ENCODE results near the gene CDH12. TPM values are rescaled to one million over a fixed set of nuclear protein-coding genes. Genes with fewer than 3 reads are reported as not detected.
"Not testable (repeated sequence)": the region's sequence is repeated elsewhere in the genome, so short reads cannot be mapped to it uniquely, and the experiment has no call there.

Gene CDH12
- polyA plus RNA-seq, 2 donors, result 0.01 TPM; not detected in 1

GRCh38 chr5:21985799-21986198 lies 867.3 kb downstream of the CDH12 start:
- WGBS, 2 donors, result 53 to 69% methylated on average over 1 of the region's 1 CpG
- not testable (repeated sequence) for H3K4me3 ChIP-seq (ENCODE audit: low read depth in 1 of 2, low read length in 2 of 2); H3K27me3 ChIP-seq (ENCODE audit: control insufficient read depth in 1 of 2, insufficient read depth in 2 of 2, low read length in 2 of 2); H3K9me3 ChIP-seq (ENCODE audit: control insufficient read depth in 2 of 2, insufficient read depth in 1 of 2, low read depth in 1 of 2, low read length in 1 of 2); H3K27ac ChIP-seq (ENCODE audit: low read depth in 2 of 2, low read length in 1 of 2); H3K4me1 ChIP-seq (ENCODE audit: control insufficient read depth in 2 of 2, insufficient read depth in 2 of 2, low read length in 1 of 2); H3K36me3 ChIP-seq (ENCODE audit: control insufficient read depth in 2 of 2, insufficient read depth in 2 of 2, low read length in 1 of 2)

DNA sequence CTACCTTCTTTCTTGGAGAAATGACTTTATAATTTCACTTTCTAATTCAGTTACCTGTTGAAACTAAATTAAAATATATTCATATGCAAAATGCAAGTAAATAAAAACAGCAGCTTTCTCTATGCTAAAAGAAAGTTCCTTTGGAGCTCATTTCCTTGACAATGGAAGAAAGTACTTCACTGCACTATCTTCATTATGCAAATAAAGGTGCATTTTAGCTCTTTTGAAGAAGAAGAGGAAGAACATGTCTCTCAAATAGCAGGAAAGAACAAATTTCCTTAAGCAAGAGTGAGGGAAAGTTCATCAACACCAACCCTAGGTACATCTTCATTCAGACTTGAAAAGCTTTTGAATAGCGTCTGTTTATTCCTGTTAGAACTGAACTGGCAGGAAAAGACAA lies 901.6 kb downstream of the CDH12 start:
- not testable (repeated sequence) for H3K36me3 ChIP-seq (ENCODE audit: control insufficient read depth in 2 of 2, insufficient read depth in 2 of 2, low read length in 1 of 2); H3K4me3 ChIP-seq (ENCODE audit: low read depth in 1 of 2, low read length in 2 of 2); H3K27me3 ChIP-seq (ENCODE audit: control insufficient read depth in 1 of 2, insufficient read depth in 2 of 2, low read length in 2 of 2); H3K9me3 ChIP-seq (ENCODE audit: control insufficient read depth in 2 of 2, insufficient read depth in 1 of 2, low read depth in 1 of 2, low read length in 1 of 2); H3K27ac ChIP-seq (ENCODE audit: low read depth in 2 of 2, low read length in 1 of 2); H3K4me1 ChIP-seq (ENCODE audit: control insufficient read depth in 2 of 2, insufficient read depth in 2 of 2, low read length in 1 of 2)
- 57 to 83% methylated on average over 1 of the region's 1 CpG for WGBS, 2 donors

DNA sequence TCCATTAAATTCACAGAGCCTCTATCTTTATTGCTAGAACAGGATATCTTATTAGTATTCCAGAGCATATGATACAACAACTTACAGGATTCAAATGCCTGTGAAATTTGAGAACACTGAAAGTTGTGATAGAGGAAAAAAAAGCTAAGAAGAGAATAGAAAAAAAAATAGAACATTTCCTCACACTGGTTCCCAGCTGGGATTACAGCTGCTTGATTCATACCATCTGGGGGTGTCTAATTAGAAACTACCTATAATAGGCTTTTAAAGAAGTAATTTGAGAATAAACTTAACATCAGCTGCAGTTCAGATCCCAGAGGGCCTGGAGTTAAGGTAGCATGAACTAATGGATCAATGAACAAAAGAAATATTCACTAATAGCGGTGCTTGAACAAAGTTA lies 922.0 kb downstream of the CDH12 start:
- WGBS, 2 donors, result 69 to 73% methylated on average over 1 of the region's 1 CpG
- no peak overlapping the region for H3K4me3 ChIP-seq (ENCODE audit: low read depth in 1 of 2, low read length in 2 of 2)
- H3K27me3 ChIP-seq (ENCODE audit: control insufficient read depth in 1 of 2, insufficient read depth in 2 of 2, low read length in 2 of 2), result no peaks in the 10 kb centered on the region
- H3K27ac ChIP-seq (ENCODE audit: low read depth in 2 of 2, low read length in 1 of 2), result no peak overlapping the region
- peaks cover 0 to 2% of the 10 kb centered on the region in 2 donors for H3K9me3 ChIP-seq (ENCODE audit: control insufficient read depth in 2 of 2, insufficient read depth in 1 of 2, low read depth in 1 of 2, low read length in 1 of 2)
- no peaks in the 10 kb centered on the region for H3K36me3 ChIP-seq (ENCODE audit: control insufficient read depth in 2 of 2, insufficient read depth in 2 of 2, low read length in 1 of 2)
- no peaks in the 10 kb centered on the region for H3K4me1 ChIP-seq (ENCODE audit: control insufficient read depth in 2 of 2, insufficient read depth in 2 of 2, low read length in 1 of 2)

- Histone ChIP-seq H3K9me3 (ENCODE audit: control insufficient read depth in 2 of 2, insufficient read depth in 1 of 2, low read depth in 1 of 2, low read length in 1 of 2) (no peaks in the 10 kb centered on the region), H3K27ac (ENCODE audit: low read depth in 2 of 2, low read length in 1 of 2) (no peak overlapping the region), H3K36me3 (ENCODE audit: control insufficient read depth in 2 of 2, insufficient read depth in 2 of 2, low read length in 1 of 2) (no peaks in the 10 kb centered on the region), H3K4me3 (ENCODE audit: low read depth in 1 of 2, low read length in 2 of 2) (no peak overlapping the region), H3K4me1 (ENCODE audit: control insufficient read depth in 2 of 2, insufficient read depth in 2 of 2, low read length in 1 of 2) (no peaks in the 10 kb centered on the region), H3K27me3 (ENCODE audit: control insufficient read depth in 1 of 2, insufficient read depth in 2 of 2, low read length in 2 of 2) (no peaks in the 10 kb centered on the region)
- WGBS, 2 donors, result 15 to 17% methylated on average over 8 of the region's 8 CpGs
These were observed 933.6 kb downstream of the CDH12 start for GRCh38 chr5:21919414-21920022.

DNA sequence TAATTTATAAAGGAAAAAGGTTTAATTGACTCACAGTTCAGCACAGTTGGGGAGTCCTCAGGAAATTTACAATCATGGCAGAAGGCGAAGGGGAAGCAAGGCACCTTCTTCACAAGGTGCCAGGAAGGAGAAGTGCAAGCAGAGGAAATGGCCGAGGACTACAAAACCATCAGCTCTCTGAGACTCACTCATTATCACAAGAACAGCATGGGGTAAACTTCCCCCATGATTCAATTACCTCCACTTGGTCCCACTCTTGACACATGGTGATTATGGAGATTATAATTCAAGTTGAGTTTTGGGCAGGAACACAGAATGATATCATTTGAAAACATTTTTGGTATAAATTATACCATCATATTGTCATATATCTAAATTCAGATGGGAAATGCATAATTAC lies 934.7 kb downstream of the CDH12 start:
- H3K9me3 ChIP-seq (ENCODE audit: control insufficient read depth in 2 of 2, insufficient read depth in 1 of 2, low read depth in 1 of 2, low read length in 1 of 2), result no peaks in the 10 kb centered on the region
- 71 to 79% methylated on average over 2 of the region's 2 CpGs for WGBS, 2 donors
- H3K36me3 ChIP-seq (ENCODE audit: control insufficient read depth in 2 of 2, insufficient read depth in 2 of 2, low read length in 1 of 2), result no peaks in the 10 kb centered on the region
- no peaks in the 10 kb centered on the region for H3K27me3 ChIP-seq (ENCODE audit: control insufficient read depth in 1 of 2, insufficient read depth in 2 of 2, low read length in 2 of 2)
- no peaks in the 10 kb centered on the region for H3K4me1 ChIP-seq (ENCODE audit: control insufficient read depth in 2 of 2, insufficient read depth in 2 of 2, low read length in 1 of 2)
- H3K27ac ChIP-seq (ENCODE audit: low read depth in 2 of 2, low read length in 1 of 2), result no peak overlapping the region
- H3K4me3 ChIP-seq (ENCODE audit: low read depth in 1 of 2, low read length in 2 of 2), result no peak overlapping the region

GRCh38 chr5:21910731-21911130 lies 942.4 kb downstream of the CDH12 start:
- Histone ChIP-seq H3K27ac (ENCODE audit: low read depth in 2 of 2, low read length in 1 of 2) (no peak overlapping the region), H3K36me3 (ENCODE audit: control insufficient read depth in 2 of 2, insufficient read depth in 2 of 2, low read length in 1 of 2) (no peaks in the 10 kb centered on the region), H3K4me1 (ENCODE audit: control insufficient read depth in 2 of 2, insufficient read depth in 2 of 2, low read length in 1 of 2) (no peaks in the 10 kb centered on the region), H3K4me3 (ENCODE audit: low read depth in 1 of 2, low read length in 2 of 2) (no peak overlapping the region), H3K9me3 (ENCODE audit: control insufficient read depth in 2 of 2, insufficient read depth in 1 of 2, low read depth in 1 of 2, low read length in 1 of 2) (no peaks in the 10 kb centered on the region), H3K27me3 (ENCODE audit: control insufficient read depth in 1 of 2, insufficient read depth in 2 of 2, low read length in 2 of 2) (no peaks in the 10 kb centered on the region)

- Histone ChIP-seq H3K27ac (ENCODE audit: low read depth in 2 of 2, low read length in 1 of 2) (no peak overlapping the region), H3K9me3 (ENCODE audit: control insufficient read depth in 2 of 2, insufficient read depth in 1 of 2, low read depth in 1 of 2, low read length in 1 of 2) (no peaks in the 10 kb centered on the region), H3K4me3 (ENCODE audit: low read depth in 1 of 2, low read length in 2 of 2) (no peak overlapping the region), H3K36me3 (ENCODE audit: control insufficient read depth in 2 of 2, insufficient read depth in 2 of 2, low read length in 1 of 2) (no peaks in the 10 kb centered on the region), H3K27me3 (ENCODE audit: control insufficient read depth in 1 of 2, insufficient read depth in 2 of 2, low read length in 2 of 2) (no peaks in the 10 kb centered on the region), H3K4me1 (ENCODE audit: control insufficient read depth in 2 of 2, insufficient read depth in 2 of 2, low read length in 1 of 2) (no peaks in the 10 kb centered on the region)
- 20 to 29% methylated on average over 3 of the region's 3 CpGs for WGBS, 2 donors
These were observed 957.3 kb downstream of the CDH12 start for GRCh38 chr5:21895766-21896350.

DNA sequence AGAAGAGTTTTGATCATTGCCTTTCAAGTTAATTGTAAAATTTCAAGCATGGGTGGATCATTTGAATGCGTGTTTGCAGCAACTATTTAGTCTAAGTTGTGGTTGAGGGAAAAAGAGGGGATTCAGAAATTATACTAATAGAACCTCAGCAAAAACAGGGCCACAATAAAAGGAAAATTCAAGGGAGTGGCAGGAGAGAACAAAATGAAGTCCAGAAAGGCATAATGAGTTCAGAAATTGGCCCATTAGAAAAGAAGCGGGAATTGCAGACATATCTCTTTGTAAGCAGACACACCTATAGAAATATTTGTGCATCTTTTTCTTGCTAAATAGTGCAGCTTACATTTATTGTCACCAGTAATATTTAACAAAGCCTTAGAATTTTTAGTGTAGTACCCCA lies 960.0 kb downstream of the CDH12 start:
- Histone ChIP-seq H3K4me1 (ENCODE audit: control insufficient read depth in 2 of 2, insufficient read depth in 2 of 2, low read length in 1 of 2) (no peaks in the 10 kb centered on the region), H3K4me3 (ENCODE audit: low read depth in 1 of 2, low read length in 2 of 2) (no peak overlapping the region), H3K9me3 (ENCODE audit: control insufficient read depth in 2 of 2, insufficient read depth in 1 of 2, low read depth in 1 of 2, low read length in 1 of 2) (no peaks in the 10 kb centered on the region), H3K27ac (ENCODE audit: low read depth in 2 of 2, low read length in 1 of 2) (no peak overlapping the region), H3K27me3 (ENCODE audit: control insufficient read depth in 1 of 2, insufficient read depth in 2 of 2, low read length in 2 of 2) (no peaks in the 10 kb centered on the region), H3K36me3 (ENCODE audit: control insufficient read depth in 2 of 2, insufficient read depth in 2 of 2, low read length in 1 of 2) (no peaks in the 10 kb centered on the region)
- 94 to 95% methylated on average over 2 of the region's 2 CpGs for WGBS, 2 donors

- Histone ChIP-seq H3K27ac (ENCODE audit: low read depth in 2 of 2, low read length in 1 of 2) (no peak overlapping the region), H3K9me3 (ENCODE audit: control insufficient read depth in 2 of 2, insufficient read depth in 1 of 2, low read depth in 1 of 2, low read length in 1 of 2) (no peaks in the 10 kb centered on the region), H3K4me3 (ENCODE audit: low read depth in 1 of 2, low read length in 2 of 2) (no peak overlapping the region), H3K27me3 (ENCODE audit: control insufficient read depth in 1 of 2, insufficient read depth in 2 of 2, low read length in 2 of 2) (no peaks in the 10 kb centered on the region), H3K4me1 (ENCODE audit: control insufficient read depth in 2 of 2, insufficient read depth in 2 of 2, low read length in 1 of 2) (no peaks in the 10 kb centered on the region), H3K36me3 (ENCODE audit: control insufficient read depth in 2 of 2, insufficient read depth in 2 of 2, low read length in 1 of 2) (no peaks in the 10 kb centered on the region)
- WGBS, 2 donors, result 54 to 63% methylated on average over 1 of the region's 1 CpG
These were observed 963.6 kb downstream of the CDH12 start for GRCh38 chr5:21889581-21889980.

DNA sequence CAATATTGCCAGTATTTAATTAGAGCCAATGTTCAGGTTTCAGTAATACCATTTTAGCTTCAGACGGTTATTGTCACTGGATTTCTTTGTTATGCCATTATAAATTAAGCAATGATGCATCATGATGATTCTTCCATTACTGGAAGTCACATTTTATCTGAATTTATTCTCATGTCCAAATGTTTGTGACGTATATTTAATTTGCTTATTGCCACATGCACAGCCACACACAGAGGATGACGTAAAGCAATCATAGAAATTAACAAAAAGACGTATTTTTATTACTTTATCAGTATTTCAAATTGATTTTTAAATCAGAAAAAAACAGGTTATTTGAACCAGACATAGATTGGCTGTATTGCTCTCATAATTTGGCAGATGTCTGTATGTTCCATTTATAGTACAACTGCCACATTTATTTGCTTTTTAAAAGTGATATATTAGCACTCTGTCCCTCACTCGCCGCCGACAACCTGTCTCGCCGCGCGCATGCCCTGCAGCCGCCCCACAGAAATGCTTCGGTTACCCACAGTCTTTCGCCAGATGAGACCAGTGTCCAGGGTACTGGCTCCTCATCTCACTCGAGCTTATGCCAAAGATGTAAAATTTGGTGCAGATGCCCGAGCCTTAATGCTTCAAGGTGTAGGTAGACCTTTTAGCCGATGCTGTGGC lies 970.9 kb downstream of the CDH12 start:
- H3K27ac ChIP-seq (ENCODE audit: low read depth in 2 of 2, low read length in 1 of 2), result no peak overlapping the region
- H3K36me3 ChIP-seq (ENCODE audit: control insufficient read depth in 2 of 2, insufficient read depth in 2 of 2, low read length in 1 of 2), result no peaks in the 10 kb centered on the region
- WGBS, 2 donors, result 88 to 91% methylated on average over 16 to 17 of the region's 17 CpGs
- no peaks in the 10 kb centered on the region for H3K4me1 ChIP-seq (ENCODE audit: control insufficient read depth in 2 of 2, insufficient read depth in 2 of 2, low read length in 1 of 2)
- no peak overlapping the region for H3K4me3 ChIP-seq (ENCODE audit: low read depth in 1 of 2, low read length in 2 of 2)
- no peaks in the 10 kb centered on the region for H3K27me3 ChIP-seq (ENCODE audit: control insufficient read depth in 1 of 2, insufficient read depth in 2 of 2, low read length in 2 of 2)
- no peaks in the 10 kb centered on the region for H3K9me3 ChIP-seq (ENCODE audit: control insufficient read depth in 2 of 2, insufficient read depth in 1 of 2, low read depth in 1 of 2, low read length in 1 of 2)

Data from esophagus (tissue), 2 donors.